VCaP (cell line): ENCODE results near the gene LIMS1.
A peak's percentile ranks its signal among the peaks of the same experiment; 100 is the strongest.
"Not testable (repeated sequence)": the region's sequence is repeated elsewhere in the genome, so short reads cannot be mapped to it uniquely, and the experiment has no call there.

ENCODE experiments used
- H3K27ac ChIP-seq: fragments of 450-650 bp; 2 replicates; pipeline ENCODE4 v1.5.1; 2017
- TF ChIP-seq, protein P1 (sequence below): fragments of 450-650 bp; conservative IDR thresholded peaks from 2 replicates; pipeline ENCODE4 v1.5.1; 2017; ENCODE audit warnings: mild to moderate bottlenecking, moderate library complexity

The LIMS1 gene

GRCh38 chr2:108533832-108534583, at the start of gene LIMS1:
Gene LIMS1, plus strand, starts transcription at chr2:108534470. Its CDS starts 93 bp downstream, at chr2:108534563.
- H3K27ac ChIP-seq = peak within 1 kb of the TSS; percentile 94
- TF ChIP-seq, protein P1, sequence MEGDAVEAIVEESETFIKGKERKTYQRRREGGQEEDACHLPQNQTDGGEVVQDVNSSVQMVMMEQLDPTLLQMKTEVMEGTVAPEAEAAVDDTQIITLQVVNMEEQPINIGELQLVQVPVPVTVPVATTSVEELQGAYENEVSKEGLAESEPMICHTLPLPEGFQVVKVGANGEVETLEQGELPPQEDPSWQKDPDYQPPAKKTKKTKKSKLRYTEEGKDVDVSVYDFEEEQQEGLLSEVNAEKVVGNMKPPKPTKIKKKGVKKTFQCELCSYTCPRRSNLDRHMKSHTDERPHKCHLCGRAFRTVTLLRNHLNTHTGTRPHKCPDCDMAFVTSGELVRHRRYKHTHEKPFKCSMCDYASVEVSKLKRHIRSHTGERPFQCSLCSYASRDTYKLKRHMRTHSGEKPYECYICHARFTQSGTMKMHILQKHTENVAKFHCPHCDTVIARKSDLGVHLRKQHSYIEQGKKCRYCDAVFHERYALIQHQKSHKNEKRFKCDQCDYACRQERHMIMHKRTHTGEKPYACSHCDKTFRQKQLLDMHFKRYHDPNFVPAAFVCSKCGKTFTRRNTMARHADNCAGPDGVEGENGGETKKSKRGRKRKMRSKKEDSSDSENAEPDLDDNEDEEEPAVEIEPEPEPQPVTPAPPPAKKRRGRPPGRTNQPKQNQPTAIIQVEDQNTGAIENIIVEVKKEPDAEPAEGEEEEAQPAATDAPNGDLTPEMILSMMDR = no peak

DNA sequence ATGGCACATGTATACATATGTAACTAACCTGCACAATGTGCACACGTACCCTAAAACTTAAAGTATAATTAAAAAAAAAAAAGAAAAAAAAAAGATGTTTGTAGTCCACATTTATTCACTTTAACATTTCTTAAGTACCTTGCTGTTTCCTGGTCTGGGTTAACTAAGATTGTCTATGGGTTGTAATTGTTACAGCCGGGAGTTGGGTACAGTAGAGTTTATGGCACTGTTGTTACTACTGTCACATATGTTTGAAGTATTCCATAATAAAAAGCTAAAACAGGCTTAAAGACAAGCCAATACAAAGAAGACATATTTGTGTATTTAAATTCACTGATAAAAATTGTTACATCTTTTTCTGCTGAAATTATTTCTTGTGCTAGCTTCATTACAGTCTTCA, 49.0 kb upstream of the LIMS1 start:
- H3K27ac ChIP-seq = no peak overlapping the region
- TF ChIP-seq, protein P1 = no peak

DNA sequence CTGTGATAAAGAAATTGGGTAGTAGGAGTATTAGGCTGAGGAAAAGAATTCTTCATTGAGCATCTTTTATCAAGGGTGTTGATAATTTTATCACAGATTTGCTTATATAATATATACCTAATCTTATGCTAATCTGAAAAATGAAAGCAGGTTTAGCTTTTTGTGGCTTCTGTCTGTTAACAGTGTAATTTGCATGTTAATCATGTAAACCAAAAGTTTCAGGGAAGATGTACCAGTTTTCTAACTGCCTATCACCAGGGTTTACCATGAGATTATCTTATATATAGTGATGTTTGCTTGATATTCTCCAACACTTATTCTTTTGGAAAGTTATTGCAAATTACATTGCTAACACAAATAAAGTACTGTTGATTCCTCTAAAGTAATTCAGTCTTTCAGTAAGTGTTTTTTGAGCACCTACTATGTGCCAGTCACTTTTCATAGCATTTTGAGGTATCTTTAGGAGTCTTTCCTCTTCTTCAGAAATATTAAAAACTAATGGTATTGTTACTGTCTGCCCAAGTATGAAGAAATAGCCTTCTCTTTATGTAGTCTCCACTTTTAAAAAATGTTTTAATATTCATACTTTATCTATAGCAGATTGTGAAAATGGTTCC, 43.7 kb upstream of the LIMS1 start:
- no peak overlapping the region for H3K27ac ChIP-seq
- TF ChIP-seq, protein P1 = no peak

- H3K27ac ChIP-seq = no peak overlapping the region
- TF ChIP-seq, protein P1 = no peak
These were observed 42.4 kb upstream of the LIMS1 start for GRCh38 chr2:108491848-108492247.

GRCh38 chr2:108492364-108492763, 41.9 kb upstream of the LIMS1 start:
- TF ChIP-seq, protein P1 = no peak
- no peak overlapping the region for H3K27ac ChIP-seq

GRCh38 chr2:108496167-108496566, 38.1 kb upstream of the LIMS1 start:
- H3K27ac ChIP-seq = not testable (repeated sequence)

GRCh38 chr2:108507620-108508019, 26.6 kb upstream of the LIMS1 start:
- H3K27ac ChIP-seq = not testable (repeated sequence)

- H3K27ac ChIP-seq = not testable (repeated sequence)
These were observed 21.8 kb upstream of the LIMS1 start for GRCh38 chr2:108512431-108512830.

DNA sequence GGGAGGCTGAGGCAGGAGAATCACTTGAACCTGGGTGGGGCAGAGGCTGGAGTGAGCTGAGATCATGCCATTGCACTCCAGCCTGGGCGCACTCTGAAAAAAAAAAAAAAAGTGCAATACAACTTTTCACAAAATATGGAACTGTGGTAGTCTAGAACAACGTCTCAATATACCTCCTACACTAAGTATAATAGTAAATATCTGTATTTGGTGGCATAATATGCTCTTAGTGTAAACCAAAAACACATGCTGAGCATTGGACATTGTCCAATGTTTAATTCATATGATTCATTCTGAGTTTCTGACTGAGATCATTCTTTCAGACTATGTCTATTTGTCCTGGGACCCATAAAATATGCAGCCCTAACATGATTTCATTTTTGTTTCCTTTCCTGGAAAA, 19.8 kb upstream of the LIMS1 start:
- H3K27ac ChIP-seq = not testable (repeated sequence)

DNA sequence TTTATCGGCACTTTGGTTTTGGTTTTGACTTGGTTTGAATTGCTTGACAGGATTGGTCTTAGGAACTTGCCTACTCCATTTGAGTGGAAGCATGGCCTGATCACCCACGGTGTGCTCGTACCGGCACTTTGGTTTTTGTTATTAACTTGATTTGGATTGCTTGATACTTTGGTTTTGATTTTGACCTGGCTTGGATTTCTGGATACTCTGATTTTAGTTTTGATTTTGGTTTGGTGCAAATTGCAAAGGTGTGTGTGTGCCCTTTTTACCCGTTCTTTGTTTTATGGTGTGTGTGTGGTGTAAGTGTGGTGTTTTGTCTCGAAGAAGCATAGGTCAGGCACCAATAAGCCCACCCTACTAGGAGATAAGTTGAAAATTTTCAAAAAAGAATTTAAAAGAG, 9.6 kb upstream of the LIMS1 start:
- H3K27ac ChIP-seq = not testable (repeated sequence)

DNA sequence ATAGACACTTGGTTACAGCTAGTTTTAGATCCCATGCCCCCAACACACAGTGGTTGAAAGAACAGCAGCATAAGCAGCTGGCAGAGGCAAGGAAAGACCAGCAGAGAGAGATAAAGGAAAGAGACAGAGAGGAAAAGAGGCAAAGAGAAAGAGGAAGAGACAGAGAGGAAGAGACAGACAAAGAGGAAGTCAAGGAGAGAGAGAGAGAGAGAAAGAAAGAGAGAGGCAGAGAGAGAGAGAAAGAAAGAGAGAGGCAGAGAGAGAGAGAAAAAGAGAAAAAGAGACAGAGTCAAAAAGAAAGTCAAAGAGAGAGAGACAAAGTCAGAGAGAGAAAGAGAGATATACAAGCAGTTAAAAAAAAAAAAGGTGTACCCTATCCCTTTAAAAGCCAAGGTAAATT, 9.0 kb upstream of the LIMS1 start:
- H3K27ac ChIP-seq = not testable (repeated sequence)
